ENCODE data around the gene FBXO9. TPM values are rescaled to one million over a fixed set of nuclear protein-coding genes. Genes with fewer than 3 reads are reported as not detected.

Gene FBXO9
- polyA plus RNA-seq, 3 donors, result 47.7 to 105 (median 61.5) TPM

DNA sequence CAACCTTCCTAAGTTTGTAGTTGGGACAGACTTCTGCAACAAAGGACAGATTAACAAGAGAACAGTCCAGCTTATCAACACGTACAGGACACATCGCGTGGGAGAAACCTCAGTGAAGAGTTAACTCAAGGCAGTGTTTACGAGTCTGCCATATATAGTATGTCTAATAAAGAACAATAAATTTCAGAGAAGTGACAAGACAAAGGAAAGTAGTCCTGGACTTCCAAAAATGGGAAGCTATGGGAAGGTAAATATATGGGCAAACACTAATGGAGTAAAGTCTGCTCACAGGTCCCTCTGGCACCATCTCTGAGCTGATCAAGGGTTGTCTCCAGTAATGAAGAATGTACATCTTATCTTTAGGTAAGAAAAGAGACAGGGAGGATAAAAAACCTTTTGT is 48.5 kb downstream of the FBXO9 start:
- no peak overlapping the region for H2AFZ ChIP-seq (ENCODE audit: insufficient read depth, low read depth, low read length, poor library complexity, severe bottlenecking)
- no peaks in the 10 kb centered on the region for H3K79me2 ChIP-seq (ENCODE audit: insufficient read depth, low read length)
- no peaks in the 10 kb centered on the region for H3K36me3 ChIP-seq (replicated peaks in 1 of 2; ENCODE audit: control insufficient read depth in 1 of 2, insufficient read depth in 2 of 2, low read length in 2 of 2)
- H3K27me3 ChIP-seq (ENCODE audit: control insufficient read depth in 2 of 2, insufficient read depth in 2 of 2, low read length in 2 of 2), result no peaks in the 10 kb centered on the region
- H3K4me3 ChIP-seq (replicated peaks in 1 of 3; ENCODE audit: low read depth in 2 of 3, low read length in 3 of 3), result no peak overlapping the region
- no CpG with 5 or more reads among the region's 4 CpGs for WGBS (ENCODE audit: insufficient coverage)
- H3K27ac ChIP-seq (ENCODE audit: low read depth in 1 of 2, low read length in 2 of 2), result no peak overlapping the region
- Mint-ChIP-seq H3K4me3 (no peak overlapping the region), H3K36me3 (peaks cover 4 to 5% of the 10 kb centered on the region in 2 donors), H3K27ac (no peak overlapping the region), H3K9me3 (peaks cover 0 to 5% (median 0%) of the 10 kb centered on the region in 7 donors), H3K4me1 (no peaks in the 10 kb centered on the region), H3K27me3 (ENCODE audit: low read depth in 3 of 3) (peaks cover 0 to 4% (median 1%) of the 10 kb centered on the region in 3 donors)
- H3K9ac ChIP-seq (ENCODE audit: insufficient read depth, low read length, poor library complexity, severe bottlenecking), result no peak overlapping the region
- no peak for TF ChIP-seq CTCF (IDR thresholded peaks at IDR 0.05)
- H4K20me1 ChIP-seq (ENCODE audit: insufficient read depth, low read length), result no peaks in the 10 kb centered on the region
- no peaks in the 10 kb centered on the region for H3K4me1 ChIP-seq (ENCODE audit: control insufficient read depth in 1 of 2, insufficient read depth in 2 of 2, low read length in 2 of 2)
- no peak overlapping the region for H3K4me2 ChIP-seq (replicated peaks; ENCODE audit: extremely low read depth, low read length, poor library complexity, severe bottlenecking)
- intact Hi-C loops (cut with micrococcal nuclease), result no loop called here
- H3K9me3 ChIP-seq (replicated peaks in 1 of 2; ENCODE audit: control insufficient read depth in 1 of 2, insufficient read depth in 1 of 2, low read length in 2 of 2), result no peaks in the 10 kb centered on the region
- DNase-seq, result no peak

DNA sequence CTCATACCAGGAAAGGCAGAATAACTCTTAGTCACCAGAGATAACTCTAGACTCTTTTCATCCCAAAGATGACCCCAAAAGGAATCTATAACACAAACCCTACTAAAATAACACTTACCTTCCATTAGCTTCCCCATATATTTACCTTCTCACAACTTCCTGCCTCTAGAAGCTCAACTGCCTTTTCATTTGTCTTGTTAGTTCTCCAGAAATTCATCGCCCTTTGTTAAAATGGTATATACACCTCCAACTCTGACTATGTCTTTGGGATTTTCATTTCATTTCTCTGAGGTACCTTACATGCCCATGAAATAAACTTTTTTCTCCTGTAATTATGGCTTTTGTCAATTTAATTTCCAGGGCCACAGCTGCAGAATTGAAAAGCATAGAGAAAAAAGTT is 49.9 kb downstream of the FBXO9 start:
- H3K36me3 ChIP-seq (replicated peaks in 1 of 2; ENCODE audit: control insufficient read depth in 1 of 2, insufficient read depth in 2 of 2, low read length in 2 of 2), result no peaks in the 10 kb centered on the region
- no peak for DNase-seq
- Mint-ChIP-seq H3K4me1 (no peaks in the 10 kb centered on the region), H3K27ac (no peak overlapping the region), H3K36me3 (peaks cover 1 to 3% of the 10 kb centered on the region in 2 donors), H3K27me3 (ENCODE audit: low read depth in 3 of 3) (peaks cover 0 to 4% (median 1%) of the 10 kb centered on the region in 3 donors), H3K4me3 (no peak overlapping the region), H3K9me3 (peaks cover 0 to 5% (median 0%) of the 10 kb centered on the region in 7 donors)
- no CpG with 5 or more reads among the region's 1 CpG for WGBS (ENCODE audit: insufficient coverage)
- TF ChIP-seq CTCF (IDR thresholded peaks at IDR 0.05), result no peak
- no peaks in the 10 kb centered on the region for H4K20me1 ChIP-seq (ENCODE audit: insufficient read depth, low read length)
- intact Hi-C loops (cut with micrococcal nuclease), result no loop called here
- H3K27ac ChIP-seq (ENCODE audit: low read depth in 1 of 2, low read length in 2 of 2), result no peak overlapping the region
- H3K9me3 ChIP-seq (replicated peaks in 1 of 2; ENCODE audit: control insufficient read depth in 1 of 2, insufficient read depth in 1 of 2, low read length in 2 of 2), result no peaks in the 10 kb centered on the region
- H3K4me2 ChIP-seq (replicated peaks; ENCODE audit: extremely low read depth, low read length, poor library complexity, severe bottlenecking), result no peak overlapping the region
- no peaks in the 10 kb centered on the region for H3K79me2 ChIP-seq (ENCODE audit: insufficient read depth, low read length)
- H3K4me1 ChIP-seq (ENCODE audit: control insufficient read depth in 1 of 2, insufficient read depth in 2 of 2, low read length in 2 of 2), result no peaks in the 10 kb centered on the region
- H3K4me3 ChIP-seq (replicated peaks in 1 of 3; ENCODE audit: low read depth in 2 of 3, low read length in 3 of 3), result no peak overlapping the region
- H2AFZ ChIP-seq (ENCODE audit: insufficient read depth, low read depth, low read length, poor library complexity, severe bottlenecking), result no peak overlapping the region
- no peaks in the 10 kb centered on the region for H3K27me3 ChIP-seq (ENCODE audit: control insufficient read depth in 2 of 2, insufficient read depth in 2 of 2, low read length in 2 of 2)
- H3K9ac ChIP-seq (ENCODE audit: insufficient read depth, low read length, poor library complexity, severe bottlenecking), result no peak overlapping the region

Measured in CD14-positive monocyte (primary cell).